Measurements from ENCODE around the gene GPR3. TPM values are rescaled to one million over a fixed set of nuclear protein-coding genes. Genes with fewer than 3 reads are reported as not detected.

Gene GPR3
- polyA plus RNA-seq, 4 donors: 0.15 to 0.36 TPM; not detected in 2

DNA sequence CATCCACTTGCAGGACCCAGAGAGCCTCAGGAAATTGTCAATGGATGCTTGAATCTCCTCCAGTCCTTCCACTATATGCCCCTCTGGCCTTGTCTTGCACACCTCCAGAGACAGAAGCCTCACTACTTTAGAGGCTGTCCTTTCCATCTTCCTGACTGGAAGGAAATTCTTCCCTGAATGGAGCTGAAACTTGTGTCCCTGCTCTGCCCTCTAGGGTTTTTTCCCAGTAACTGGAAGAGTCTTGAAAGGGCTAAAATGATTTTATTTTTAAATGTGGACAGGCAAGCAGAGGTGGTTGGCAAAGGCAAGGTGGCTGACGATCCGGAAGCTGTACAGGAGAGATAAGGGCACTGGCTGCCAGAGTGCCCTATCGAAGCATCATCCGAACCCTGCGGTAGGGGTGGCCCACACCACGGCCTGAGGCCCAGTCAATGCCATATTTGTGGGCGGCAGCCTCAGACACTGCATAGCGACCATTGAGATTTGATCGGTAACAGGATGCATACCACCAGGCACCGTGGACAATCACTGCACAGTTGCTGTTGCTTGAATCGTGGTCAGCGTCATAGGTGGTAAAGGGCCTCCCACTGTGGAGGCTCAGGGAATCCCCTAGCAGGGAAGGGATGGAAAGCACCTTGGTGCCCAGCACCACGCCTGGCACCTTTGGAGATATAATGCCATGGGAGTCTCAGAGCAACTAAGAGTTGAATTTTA is 23.4 kb upstream of the GPR3 start:
- FAIRE-seq (no peak), DNase-seq (no peak)
- Histone ChIP-seq H3K4me3 (ENCODE audit: low read depth in 1 of 3, low read length in 3 of 3) (no peak overlapping the region), H3K9me3 (ENCODE audit: control insufficient read depth in 2 of 2, insufficient read depth in 1 of 2, low read depth in 1 of 2, low read length in 1 of 2) (no peaks in the 10 kb centered on the region), H3K4me1 (ENCODE audit: control insufficient read depth in 3 of 3, insufficient read depth in 2 of 3, low read depth in 1 of 3, low read length in 2 of 3) (peaks cover 0 to 18% (median 4%) of the 10 kb centered on the region in 3 donors), H3K36me3 (ENCODE audit: control insufficient read depth in 3 of 3, insufficient read depth in 2 of 3, low read depth in 1 of 3, low read length in 3 of 3) (no peaks in the 10 kb centered on the region), H3K27me3 (ENCODE audit: control insufficient read depth in 3 of 3, insufficient read depth in 3 of 3, low read length in 3 of 3) (no peaks in the 10 kb centered on the region), H3K27ac (ENCODE audit: low read depth in 1 of 3, low read length in 2 of 3) (no peak overlapping the region)
- WGBS, 3 donors: 57 to 68% (median 58%) methylated on average over 13 of the region's 13 CpGs

DNA sequence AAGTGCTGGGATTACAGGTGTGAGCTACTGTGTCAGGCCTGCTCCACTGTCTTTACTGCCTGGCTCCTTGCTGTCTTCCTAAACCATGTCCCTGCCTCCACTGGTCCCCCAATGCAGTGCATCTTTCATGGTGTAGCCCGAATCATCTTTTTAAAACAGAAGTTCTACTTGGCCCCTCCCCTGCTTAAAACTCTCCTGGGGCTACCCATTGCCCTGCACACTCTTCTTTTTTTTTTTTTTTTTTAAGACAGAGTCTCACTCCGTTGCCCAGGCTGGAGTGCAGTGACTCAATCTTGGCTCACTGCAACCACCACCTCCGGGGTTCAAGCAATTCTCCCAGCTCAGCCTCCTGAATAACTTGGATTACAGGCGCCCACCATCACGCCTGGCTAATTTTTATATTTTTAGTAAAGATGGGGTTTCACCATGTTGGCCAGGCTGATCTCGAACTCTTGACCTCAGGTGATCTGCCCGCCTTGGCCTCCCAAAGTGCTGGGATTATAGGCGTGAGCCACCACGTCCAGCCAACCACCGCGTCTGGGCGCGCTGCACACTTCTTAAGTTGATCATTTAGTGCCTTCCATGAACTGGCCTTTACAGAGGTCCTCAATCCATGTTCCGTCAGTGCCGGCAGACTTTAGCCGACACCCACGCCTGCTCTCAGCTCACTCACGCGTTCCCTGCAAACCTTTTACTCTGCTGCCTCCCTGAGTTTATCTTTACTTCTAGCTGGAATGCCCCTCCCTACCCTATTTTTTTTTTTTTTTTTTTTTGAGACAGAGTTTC is 20.2 kb upstream of the GPR3 start:
- Histone ChIP-seq H3K4me1 (ENCODE audit: control insufficient read depth in 3 of 3, insufficient read depth in 2 of 3, low read depth in 1 of 3, low read length in 2 of 3) (peaks cover 0 to under 1% (median 0%) of the 10 kb centered on the region in 3 donors), H3K4me3 (ENCODE audit: low read depth in 1 of 3, low read length in 3 of 3) (no peak overlapping the region), H3K27me3 (ENCODE audit: control insufficient read depth in 3 of 3, insufficient read depth in 3 of 3, low read length in 3 of 3) (no peaks in the 10 kb centered on the region), H3K27ac (ENCODE audit: low read depth in 1 of 3, low read length in 2 of 3) (no peak overlapping the region), H3K36me3 (ENCODE audit: control insufficient read depth in 3 of 3, insufficient read depth in 2 of 3, low read depth in 1 of 3, low read length in 3 of 3) (no peaks in the 10 kb centered on the region), H3K9me3 (ENCODE audit: control insufficient read depth in 2 of 2, insufficient read depth in 1 of 2, low read depth in 1 of 2, low read length in 1 of 2) (no peaks in the 10 kb centered on the region)
- DNase-seq (no peak), FAIRE-seq (no peak)
- 61 to 81% (median 65%) methylated on average over 19 of the region's 19 CpGs for WGBS, 3 donors

DNA sequence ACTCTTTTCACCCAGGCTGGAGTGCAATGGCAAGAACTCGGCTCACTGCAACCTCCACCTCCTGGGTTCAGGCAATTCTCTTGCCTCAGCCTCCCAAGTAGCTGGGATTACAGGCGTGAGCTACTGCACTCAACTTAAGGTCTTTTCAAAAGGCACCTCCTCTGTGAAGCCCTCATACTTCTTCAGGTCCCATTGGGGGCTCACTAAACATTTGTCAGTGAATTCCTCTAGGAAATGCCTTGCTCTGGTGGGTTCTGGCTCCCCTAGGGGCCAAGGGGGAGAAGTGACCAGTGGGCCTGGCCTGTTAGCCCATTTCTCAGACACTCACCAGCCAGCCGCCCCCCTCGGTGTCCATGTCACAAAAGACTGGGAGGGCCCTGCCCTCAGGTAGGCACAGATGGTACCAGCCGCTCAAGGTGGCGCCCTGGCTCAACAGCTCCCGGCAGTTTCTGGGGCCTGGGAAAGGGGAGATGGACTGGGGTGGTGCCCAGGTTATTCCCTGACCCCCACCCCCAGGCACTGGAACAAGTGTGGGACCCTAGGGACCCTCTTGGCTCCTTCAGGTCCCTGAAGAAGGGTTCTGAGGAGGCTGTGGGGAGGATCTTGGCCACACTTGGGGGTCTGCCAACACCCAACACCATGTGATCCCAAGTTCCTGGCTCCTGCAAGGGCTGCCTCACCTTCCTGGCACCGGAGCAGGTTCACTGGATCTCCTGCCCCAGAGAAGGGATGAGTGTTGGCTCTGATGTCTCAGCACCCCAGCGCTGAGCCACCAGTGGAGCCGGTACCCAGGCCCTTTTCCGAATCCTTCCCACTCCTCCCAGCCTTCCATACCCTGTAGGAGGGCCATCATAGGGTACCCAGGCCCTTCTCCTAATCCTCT is 19.4 kb upstream of the GPR3 start:
- no peaks in the 10 kb centered on the region for H3K27me3 ChIP-seq (ENCODE audit: control insufficient read depth in 3 of 3, insufficient read depth in 3 of 3, low read length in 3 of 3)
- 76 to 85% (median 80%) methylated on average over 11 of the region's 11 CpGs for WGBS, 3 donors
- H3K4me1 ChIP-seq (ENCODE audit: control insufficient read depth in 3 of 3, insufficient read depth in 2 of 3, low read depth in 1 of 3, low read length in 2 of 3): no peaks in the 10 kb centered on the region
- H3K4me3 ChIP-seq (ENCODE audit: low read depth in 1 of 3, low read length in 3 of 3): no peak overlapping the region
- no peak overlapping the region for H3K27ac ChIP-seq (ENCODE audit: low read depth in 1 of 3, low read length in 2 of 3)
- no peak for FAIRE-seq
- H3K9me3 ChIP-seq (ENCODE audit: control insufficient read depth in 2 of 2, insufficient read depth in 1 of 2, low read depth in 1 of 2, low read length in 1 of 2): no peaks in the 10 kb centered on the region
- no peak for DNase-seq
- H3K36me3 ChIP-seq (ENCODE audit: control insufficient read depth in 3 of 3, insufficient read depth in 2 of 3, low read depth in 1 of 3, low read length in 3 of 3): no peaks in the 10 kb centered on the region

- H3K4me3 ChIP-seq (ENCODE audit: low read depth in 1 of 3, low read length in 3 of 3): no peak within 1 kb of the TSS
- H3K27me3 ChIP-seq (ENCODE audit: control insufficient read depth in 3 of 3, insufficient read depth in 3 of 3, low read length in 3 of 3): no peaks in the 10 kb centered on the region
- no peaks in the 10 kb centered on the region for H3K36me3 ChIP-seq (ENCODE audit: control insufficient read depth in 3 of 3, insufficient read depth in 2 of 3, low read depth in 1 of 3, low read length in 3 of 3)
- no peaks in the 10 kb centered on the region for H3K9me3 ChIP-seq (ENCODE audit: control insufficient read depth in 2 of 2, insufficient read depth in 1 of 2, low read depth in 1 of 2, low read length in 1 of 2)
- no peak for FAIRE-seq
- no peak for DNase-seq
- no peaks in the 10 kb centered on the region for H3K4me1 ChIP-seq (ENCODE audit: control insufficient read depth in 3 of 3, insufficient read depth in 2 of 3, low read depth in 1 of 3, low read length in 2 of 3)
- 63 to 77% (median 66%) methylated on average over 4 of the region's 4 CpGs for WGBS, 3 donors
- H3K27ac ChIP-seq (ENCODE audit: low read depth in 1 of 3, low read length in 2 of 3): peak within 1 kb of the TSS in 1 of 3 donors; percentile 8
Observed at GRCh38 chr1:27374362-27375086, 17.9 kb upstream of the GPR3 start, which contains the start of gene FCN3. Gene FCN3, minus strand, starts transcription at chr1:27374824. Its CDS starts 6 bp downstream, at chr1:27374818.

DNA sequence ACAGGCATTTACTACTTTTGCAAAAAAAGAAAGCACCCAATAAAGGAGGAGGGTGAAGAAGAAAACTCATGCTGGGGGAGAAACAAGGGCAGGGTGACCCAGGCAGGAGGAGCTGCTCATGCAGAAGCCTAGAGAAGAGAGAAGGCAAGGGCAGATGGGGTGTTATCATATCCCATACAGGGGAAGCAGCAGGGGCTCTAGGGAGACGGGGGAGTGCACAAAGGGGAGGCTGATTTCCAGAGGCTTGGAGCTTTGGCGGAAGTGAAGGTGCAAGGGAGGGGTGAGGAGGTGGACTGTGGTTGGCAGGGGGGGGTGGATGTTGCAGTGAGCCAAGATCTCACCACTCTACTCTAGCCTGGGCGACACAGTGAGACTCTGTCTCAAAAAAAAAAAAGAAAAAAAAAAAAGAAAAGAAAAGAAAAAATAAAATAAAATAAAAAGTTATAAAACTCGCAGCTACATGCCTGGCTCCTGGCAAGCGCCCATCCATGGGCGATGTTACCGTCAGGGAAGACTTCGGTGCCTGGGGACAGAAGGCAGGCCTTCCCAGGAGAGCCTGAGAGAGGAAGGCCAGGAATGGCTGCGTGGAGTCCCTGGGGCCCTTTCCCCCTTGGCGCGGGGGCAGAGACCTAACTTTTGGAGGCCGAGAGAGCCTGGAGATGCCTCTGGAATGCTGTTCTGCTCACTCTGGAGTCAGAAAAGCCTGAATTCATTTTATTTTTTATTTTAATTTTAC is 14.5 kb upstream of the GPR3 start:
- Histone ChIP-seq H3K9me3 (ENCODE audit: control insufficient read depth in 2 of 2, insufficient read depth in 1 of 2, low read depth in 1 of 2, low read length in 1 of 2) (no peaks in the 10 kb centered on the region), H3K27me3 (ENCODE audit: control insufficient read depth in 3 of 3, insufficient read depth in 3 of 3, low read length in 3 of 3) (peaks cover 0 to 16% (median 2%) of the 10 kb centered on the region in 3 donors), H3K27ac (ENCODE audit: low read depth in 1 of 3, low read length in 2 of 3) (no peak overlapping the region), H3K36me3 (ENCODE audit: control insufficient read depth in 3 of 3, insufficient read depth in 2 of 3, low read depth in 1 of 3, low read length in 3 of 3) (no peaks in the 10 kb centered on the region), H3K4me1 (ENCODE audit: control insufficient read depth in 3 of 3, insufficient read depth in 2 of 3, low read depth in 1 of 3, low read length in 2 of 3) (peaks cover 0 to 3% (median 0%) of the 10 kb centered on the region in 3 donors), H3K4me3 (ENCODE audit: low read depth in 1 of 3, low read length in 3 of 3) (no peak overlapping the region)
- WGBS, 3 donors: 81 to 92% (median 89%) methylated on average over 12 of the region's 12 CpGs
- DNase-seq (no peak), FAIRE-seq (no peak)

DNA sequence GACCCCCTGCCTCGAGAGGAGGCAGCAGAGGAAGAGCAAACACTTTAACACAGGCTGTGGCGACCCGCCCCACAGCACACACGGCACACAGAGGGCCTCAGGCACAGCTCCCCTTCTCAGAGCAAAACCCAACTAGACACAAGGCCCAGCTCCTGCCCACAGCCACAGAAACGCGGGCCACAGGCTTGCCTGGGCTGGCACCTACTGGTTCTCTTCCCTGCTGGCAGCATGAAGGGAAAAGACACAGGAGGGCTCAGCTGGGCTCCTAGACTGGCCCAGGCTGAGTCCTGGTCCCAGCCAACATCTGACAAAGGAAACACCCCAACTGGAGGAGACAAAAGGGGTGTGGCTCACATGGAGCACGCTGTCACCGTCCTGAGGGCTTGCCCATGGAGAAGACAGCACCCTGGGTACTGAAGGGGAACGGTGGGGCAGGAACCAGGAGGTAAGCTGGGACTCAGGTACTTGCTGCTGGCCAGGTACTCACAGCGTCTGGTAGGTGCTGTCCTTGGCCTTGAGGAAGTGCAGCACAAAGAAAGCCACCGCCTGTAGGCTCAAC is 12.8 kb upstream of the GPR3 start:
- no peak for FAIRE-seq
- Histone ChIP-seq H3K27me3 (ENCODE audit: control insufficient read depth in 3 of 3, insufficient read depth in 3 of 3, low read length in 3 of 3) (peaks cover 0 to 16% (median 2%) of the 10 kb centered on the region in 3 donors), H3K4me3 (ENCODE audit: low read depth in 1 of 3, low read length in 3 of 3) (no peak overlapping the region), H3K9me3 (ENCODE audit: control insufficient read depth in 2 of 2, insufficient read depth in 1 of 2, low read depth in 1 of 2, low read length in 1 of 2) (no peaks in the 10 kb centered on the region), H3K4me1 (ENCODE audit: control insufficient read depth in 3 of 3, insufficient read depth in 2 of 3, low read depth in 1 of 3, low read length in 2 of 3) (peaks cover 0 to 4% (median 0%) of the 10 kb centered on the region in 3 donors), H3K27ac (ENCODE audit: low read depth in 1 of 3, low read length in 2 of 3) (no peak overlapping the region), H3K36me3 (ENCODE audit: control insufficient read depth in 3 of 3, insufficient read depth in 2 of 3, low read depth in 1 of 3, low read length in 3 of 3) (no peaks in the 10 kb centered on the region)
- WGBS, 3 donors: 75 to 80% (median 77%) methylated on average over 11 of the region's 11 CpGs
- no peak for DNase-seq

- 88 to 96% (median 90%) methylated on average over 4 of the region's 4 CpGs for WGBS, 3 donors
- DNase-seq (no peak), FAIRE-seq (no peak)
- Histone ChIP-seq H3K4me1 (ENCODE audit: control insufficient read depth in 3 of 3, insufficient read depth in 2 of 3, low read depth in 1 of 3, low read length in 2 of 3) (peaks cover 0 to 4% (median 0%) of the 10 kb centered on the region in 3 donors), H3K27me3 (ENCODE audit: control insufficient read depth in 3 of 3, insufficient read depth in 3 of 3, low read length in 3 of 3) (peaks cover 0 to 16% (median 2%) of the 10 kb centered on the region in 3 donors), H3K9me3 (ENCODE audit: control insufficient read depth in 2 of 2, insufficient read depth in 1 of 2, low read depth in 1 of 2, low read length in 1 of 2) (no peaks in the 10 kb centered on the region), H3K36me3 (ENCODE audit: control insufficient read depth in 3 of 3, insufficient read depth in 2 of 3, low read depth in 1 of 3, low read length in 3 of 3) (no peaks in the 10 kb centered on the region), H3K27ac (ENCODE audit: low read depth in 1 of 3, low read length in 2 of 3) (no peak overlapping the region), H3K4me3 (ENCODE audit: low read depth in 1 of 3, low read length in 3 of 3) (no peak overlapping the region)
Observed at GRCh38 chr1:27380224-27380623, 12.2 kb upstream of the GPR3 start.
